Prostate gland (tissue), 2 donors: ENCODE measurements around the gene GABBR2.

Experiments
- CTCF ChIP-seq, 4 experiments: fragments of 200-600 bp in 2 of 4; fragments of 450-650 bp in 2 of 4; sonication (generic) in 2 of 4; IDR thresholded peaks; 1 replicate in 3 of 4; 2 replicates in 1 of 4; pipeline ENCODE4 v1.5.1; 2016 to 2019; ENCODE audit warnings: antibody characterized with exemption in 4 of 4, mild to moderate bottlenecking in 2 of 4, moderate library complexity in 2 of 4
- POLR2A ChIP-seq: fragments of 450-650 bp; IDR thresholded peaks from one replicate; pipeline ENCODE4 v1.6.1; 2016; ENCODE audit warnings: antibody characterized with exemption, mild to moderate bottlenecking

GRCh38 chr9:98334796-98335195, 373.9 kb downstream of the GABBR2 start:
- TF ChIP-seq POLR2A (no peak), CTCF (IDR thresholded peaks at IDR 0.05) (no peak)
